K562 (cell line): ENCODE results near the gene SUV39H2. TPM values are rescaled to one million over a fixed set of nuclear protein-coding genes. Genes with fewer than 3 reads are reported as not detected.

Experiments used
- ATAC-seq: fragments of 200-7000 bp; cut with Tn5 transposase; 3 replicates; pipeline ENCODE4 v1.9.1; 2020; ENCODE audit warnings: moderate library complexity
- BruUV-seq: library from RNA; stranded (reverse); fragments of 400-500 nt; replicated peaks from 2 replicates; lab custom pipeline; 2021; lab: Mats Ljungman, UMichigan
- CTCF ChIA-PET: fragments of 300-600 bp; formaldehyde crosslinking; extraction: SDS; loops from one replicate; lab custom pipeline; 2021; ENCODE audit warnings: low intra/inter-chr PET ratio; lab: Yijun Ruan, JAX
- POLR2A ChIA-PET: fragments of 300-600, 350-650 bp; sonication (Branson Sonifier 250); formaldehyde crosslinking; extraction: SDS; loops from one replicate; lab custom pipeline; 2021; ENCODE audit warnings: antibody characterized with exemption, inconsistent platforms; lab: Yijun Ruan, JAX
- DNase-seq, 4 experiments: peaks; one replicate each; pipeline versions ENCODE4 v3.0.0 to v3.0.0-alpha.2; 2011 to 2018; ENCODE audit warnings: low spot score in 3 of 4, mixed read lengths in 3 of 4; ENCODE audit errors: extremely low read depth in 1 of 4
- FAIRE-seq: peaks from 2 replicates; lab custom pipeline; 2011; peaks lifted over from hg19 to GRCh38; lab: Jason Lieb, UNC
- H2AFZ ChIP-seq: 2 replicates; pipeline ENCODE4 v1.6.0; 2011; ENCODE audit warnings: low read depth, low read length, control low read depth, inconsistent platforms
- H3K27ac ChIP-seq: fragments of 200-600 bp; 3 replicates; pipeline ENCODE4 v1.8.0; 2011; ENCODE audit warnings: low read depth, mild to moderate bottlenecking, control low read depth, inconsistent platforms, low read length, moderate library complexity, mixed read lengths; ENCODE audit errors: extremely low read depth
- H3K27me3 ChIP-seq, 2 experiments: fragments of 300-600 bp in 1 of 2; 2 replicates in 1 of 2; 3 replicates in 1 of 2; pipeline versions ENCODE4 v1.6.0 to v1.8.0; 2011; ENCODE audit warnings: inconsistent platforms in 2 of 2, low read length in 2 of 2, mild to moderate bottlenecking in 1 of 2, mixed read lengths in 1 of 2, moderate library complexity in 1 of 2; ENCODE audit not compliant: control insufficient read depth in 2 of 2, insufficient read depth in 2 of 2
- H3K36me3 ChIP-seq: fragments of 300-600 bp; 3 replicates; pipeline ENCODE4 v1.8.0; 2011; ENCODE audit warnings: mild to moderate bottlenecking, low read length, inconsistent platforms; ENCODE audit not compliant: control insufficient read depth, insufficient read depth
- H3K4me1 ChIP-seq, 2 experiments: fragments of 200-600 bp in 1 of 2; replicated peaks in 1 of 2; 2 replicates in 1 of 2; 3 replicates in 1 of 2; pipeline versions ENCODE4 v1.5.1 to v1.8.0; 2011; ENCODE audit warnings: inconsistent platforms in 2 of 2, low read length in 2 of 2, mild to moderate bottlenecking in 1 of 2, mixed read lengths in 1 of 2, moderate library complexity in 1 of 2; ENCODE audit not compliant: control insufficient read depth in 2 of 2, insufficient read depth in 2 of 2
- H3K4me2 ChIP-seq: 2 replicates; pipeline ENCODE4 v1.6.1; 2011; ENCODE audit warnings: low read length, control low read depth, inconsistent platforms, mixed read lengths; ENCODE audit not compliant: insufficient read depth
- H3K4me3 ChIP-seq: fragments of 200-600 bp; sonication (generic), shearing (Covaris generic); 2 replicates; pipeline ENCODE4 v1.5.1; 2016; ENCODE audit warnings: control low read depth, inconsistent platforms
- H3K79me2 ChIP-seq: fragments of 200-600 bp; 3 replicates; pipeline ENCODE4 v1.8.0; 2011; ENCODE audit warnings: low read length, inconsistent platforms; ENCODE audit not compliant: control insufficient read depth, insufficient read depth
- H3K9ac ChIP-seq, 2 experiments: 2 replicates each; pipeline versions ENCODE4 v1.6.0 to v1.6.1; 2011; ENCODE audit warnings: low read depth in 2 of 2, low read length in 2 of 2, control low read depth in 1 of 2, inconsistent platforms in 1 of 2, mild to moderate bottlenecking in 1 of 2, mixed read lengths in 1 of 2; ENCODE audit not compliant: insufficient read depth in 1 of 2
- H3K9me1 ChIP-seq: one replicate; pipeline ENCODE4 v1.6.0; 2011; ENCODE audit warnings: inconsistent platforms, mild to moderate bottlenecking, low read length, moderate library complexity; ENCODE audit not compliant: control insufficient read depth, insufficient read depth
- H3K9me3 ChIP-seq: replicated peaks from 2 replicates; pipeline ENCODE4 v1.5.1; 2011; ENCODE audit warnings: low read depth, low read length, inconsistent platforms; ENCODE audit not compliant: control insufficient read depth, insufficient read depth
- H4K20me1 ChIP-seq: replicated peaks from 2 replicates; pipeline ENCODE4 v1.6.1; 2011; ENCODE audit warnings: low read length, inconsistent platforms, mixed read lengths; ENCODE audit not compliant: control insufficient read depth, insufficient read depth
- CBFB ChIP-seq: sonication (generic); formaldehyde crosslinking; IDR thresholded peaks from 2 replicates; pipeline ENCODE4 v1.4.0; 2020; ENCODE audit warnings: mild to moderate bottlenecking, missing genetic modification reagents
- POLR2AphosphoS5 ChIP-seq: IDR thresholded peaks from 2 replicates; pipeline ENCODE4 v1.6.1; 2011; ENCODE audit warnings: mild to moderate bottlenecking, low read depth, low read length, moderate library complexity; ENCODE audit not compliant: control insufficient read depth, insufficient read depth
- PRPF4 ChIP-seq: fragments of 200-400 bp; formaldehyde crosslinking; IDR thresholded peaks from one replicate; pipeline ENCODE4 v1.6.1; 2017; ENCODE audit warnings: low read length, low read depth, mild to moderate bottlenecking; ENCODE audit not compliant: insufficient read depth, poor library complexity, severe bottlenecking
- ZNF121 ChIP-seq: sonication (generic); formaldehyde crosslinking; conservative IDR thresholded peaks from 2 replicates; pipeline ENCODE4 v1.8.0; 2022; ENCODE audit warnings: missing genetic modification reagents
- ZNF717 ChIP-seq: fragments of 250-450 bp; sonication (Bioruptor Pico); IDR thresholded peaks from 2 replicates; pipeline ENCODE4 v1.5.0; 2021
- WGBS: fragments of 100-300 bp; shearing (Covaris generic); methylation state at CpG from one replicate; pipeline ENCODE4 v1.1.6; 2016; ENCODE audit warnings: low coverage, mixed read lengths; ENCODE audit not compliant: insufficient coverage; ENCODE audit errors: missing lambda C conversion rate; 5-methylcytosine and 5-hydroxymethylcytosine counted together
- in situ Hi-C: fragments of 300-500 bp; cut with MboI; formaldehyde crosslinking; loops from 4 replicates; pipeline ENCODE4 v1.15.0; 2018; ENCODE audit warnings: inconsistent platforms, mixed read lengths
- intact Hi-C: fragments of 100-400 bp; cut with micrococcal nuclease; formaldehyde crosslinking; loops from 2 replicates; pipeline ENCODE4 v1.14.2; 2022
- polyA plus RNA-seq, 8 experiments: library from polyadenylated mRNA; depleted of rRNA in 4 of 8; stranded (reverse) in 5 of 8; unstranded in 3 of 8; fragments of >200 nt; fragmentation: Nextera tagmentation in 2 of 8; fragmentation: Illumina TruSeq in 1 of 8; extraction: Ambion mirVana in 2 of 8; extraction: Trizol in 1 of 8; gene quantifications; 2 replicates each; pipeline versions ENCODE4 v1.2.1 to v1.2.3, GENCODE V29; 2011 to 2014; ENCODE audit warnings: inconsistent platforms in 1 of 8, missing spikeins in 1 of 8
- total RNA-seq, 7 experiments: library from RNA; depleted of rRNA in 6 of 7; stranded (reverse); fragments of >200 nt in 6 of 7; fragmentation: Illumina TruSeq in 2 of 7; extraction: Trizol in 2 of 7; gene quantifications; 2 replicates each; pipeline versions ENCODE4 v1.2.1 to v1.2.3, GENCODE V29; 2011 to 2021; ENCODE audit warnings: low replicate concordance in 1 of 7
- TF ChIP-seq, protein P1 (sequence below): fragments of 450-650 bp; IDR thresholded peaks from 2 replicates; pipeline ENCODE4 v1.6.1; 2016; ENCODE audit warnings: antibody characterized with exemption

The SUV39H2 gene
- total and polyA plus RNA-seq, 9 of the 15 experiments (the other 6 are each of a cell fraction or from before 2014, with no cell fraction given), result 24.1 to 54.3 (median 41.3) TPM

DNA sequence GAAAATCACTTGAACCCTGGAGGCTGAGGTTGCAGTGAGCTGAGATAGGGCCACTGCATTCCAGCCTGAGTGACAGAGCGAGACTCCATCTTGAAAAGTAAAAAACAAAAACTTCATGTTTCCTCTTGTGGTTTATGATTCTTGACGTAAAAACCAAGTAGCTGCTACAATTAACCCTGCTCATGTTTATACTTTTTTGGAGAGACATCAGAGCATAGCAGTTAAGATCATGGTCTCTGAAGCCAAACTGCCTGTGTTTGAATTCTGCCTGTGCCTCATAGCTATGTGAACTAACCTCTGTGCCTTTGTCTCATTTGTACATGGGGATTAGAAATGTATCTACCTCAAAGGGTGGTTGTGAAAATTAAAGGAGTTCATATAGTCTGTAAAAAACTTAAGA is 27.2 kb downstream of the SUV39H2 start:
- Histone ChIP-seq H3K36me3 (peaks cover 92% of the 10 kb centered on the region), H3K27me3 (no peaks in the 10 kb centered on the region), H3K9me3 (no peaks in the 10 kb centered on the region), H3K27ac (no peak overlapping the region), H3K4me2 (no peak overlapping the region), H3K9ac (no peak overlapping the region), H3K79me2 (no peaks in the 10 kb centered on the region), H2AFZ (no peak overlapping the region), H3K4me3 (no peak overlapping the region), H3K9me1 (no peaks in the 10 kb centered on the region), H4K20me1 (no peaks in the 10 kb centered on the region), H3K4me1 (no peaks in the 10 kb centered on the region)
- intact Hi-C loops, result no loop called here
- DNase-seq (no peak), FAIRE-seq (no peak), ATAC-seq (no peak)
- TF ChIP-seq, protein P1, sequence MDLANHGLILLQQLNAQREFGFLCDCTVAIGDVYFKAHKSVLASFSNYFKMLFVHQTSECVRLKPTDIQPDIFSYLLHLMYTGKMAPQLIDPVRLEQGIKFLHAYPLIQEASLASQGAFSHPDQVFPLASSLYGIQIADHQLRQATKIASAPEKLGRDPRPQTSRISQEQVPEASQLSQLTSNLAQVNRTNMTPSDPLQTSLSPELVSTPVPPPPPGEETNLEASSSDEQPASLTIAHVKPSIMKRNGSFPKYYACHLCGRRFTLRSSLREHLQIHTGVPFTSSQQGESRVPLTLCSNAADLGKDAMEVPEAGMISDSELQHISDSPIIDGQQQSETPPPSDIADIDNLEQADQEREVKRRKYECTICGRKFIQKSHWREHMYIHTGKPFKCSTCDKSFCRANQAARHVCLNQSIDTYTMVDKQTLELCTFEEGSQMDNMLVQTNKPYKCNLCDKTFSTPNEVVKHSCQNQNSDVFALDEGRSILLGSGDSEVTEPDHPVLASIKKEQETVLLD, result no peak
- 0 out of 2 replicates have a peak, but pooled peaks have one; percentile 13 for TF ChIP-seq POLR2AphosphoS5
- TF ChIP-seq PRPF4, result no peak
- no peak for TF ChIP-seq CBFB (CRISPR knock-in tag)
- in situ Hi-C loops, result no loop called here
- ChIA-PET POLR2A (interaction anchor here (0.6 kb wide), 1 partner anchor 1478 kb away, joined by 3 read pairs; no protein-coding TSS in a partner anchor), CTCF (no interaction called here)
- BruUV-seq, result no TSS peak
- 97% methylated on average over 2 of the region's 2 CpGs for WGBS

DNA sequence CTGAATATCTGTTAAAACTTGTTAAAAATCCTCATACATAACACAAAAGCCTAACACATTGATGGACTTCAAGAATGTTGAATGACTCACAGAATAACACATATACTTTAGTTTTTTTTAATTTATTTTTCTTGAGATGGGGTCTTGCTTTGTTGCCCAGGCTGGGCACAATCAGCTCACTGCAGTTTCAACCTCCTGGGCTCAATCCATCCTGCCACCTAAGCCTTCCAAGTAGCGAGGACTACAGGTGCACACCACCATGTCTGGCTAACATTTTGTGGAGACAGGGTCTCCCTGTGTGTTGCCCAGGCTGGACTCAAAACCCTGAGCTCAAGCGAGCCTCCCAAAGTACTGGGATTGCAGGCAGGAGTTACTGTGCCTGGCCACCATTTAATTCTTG is 28.1 kb downstream of the SUV39H2 start:
- H3K9me3 ChIP-seq, result no peaks in the 10 kb centered on the region
- ChIA-PET POLR2A (no interaction called here), CTCF (no interaction called here)
- no TSS peak for BruUV-seq
- H2AFZ ChIP-seq, result no peak overlapping the region
- no peaks in the 10 kb centered on the region for H3K4me1 ChIP-seq
- 100% methylated on average over 2 of the region's 2 CpGs for WGBS
- H3K9ac ChIP-seq, result no peak overlapping the region
- H3K36me3 ChIP-seq, result peaks cover 93% of the 10 kb centered on the region
- ATAC-seq, result no peak
- peak; percentile 47 for TF ChIP-seq ZNF121 (CRISPR knock-in tag)
- no peak for TF ChIP-seq ZNF717
- intact Hi-C loops, result no loop called here
- H3K9me1 ChIP-seq, result no peaks in the 10 kb centered on the region
- no peak overlapping the region for H3K27ac ChIP-seq
- FAIRE-seq, result no peak
- no peaks in the 10 kb centered on the region for H4K20me1 ChIP-seq
- no peak overlapping the region for H3K4me3 ChIP-seq
- no peak overlapping the region for H3K4me2 ChIP-seq
- H3K27me3 ChIP-seq, result no peaks in the 10 kb centered on the region
- no peaks in the 10 kb centered on the region for H3K79me2 ChIP-seq
- in situ Hi-C loops, result no loop called here
- DNase-seq, result no peak
